CMK (cell line): Measurements from ENCODE around the gene GABARAPL2.

ENCODE experiments used
- DNase-seq: peaks from one replicate; pipeline ENCODE4 v3.0.0-alpha.2; 2010; ENCODE audit warnings: low read depth

Gene GABARAPL2

GRCh38 chr16:75555213-75555706 lies 10.9 kb upstream of the GABARAPL2 start:
- peak; percentile 77 for DNase-seq

- peak; percentile 65 for DNase-seq
Measured at GRCh38 chr16:75555707-75556430, 10.3 kb upstream of the GABARAPL2 start, which contains the start of gene TMEM231. TMEM231 (minus strand) TSS chr16:75556252; CDS start chr16:75556209, 43 bp downstream.

GRCh38 chr16:75556431-75556950 lies 9.7 kb upstream of the GABARAPL2 start:
- no peak for DNase-seq

- no peak for DNase-seq
Measured at GRCh38 chr16:75558846-75559401, 7.3 kb upstream of the GABARAPL2 start.

GRCh38 chr16:75559564-75560372 lies 6.4 kb upstream of the GABARAPL2 start:
- no peak for DNase-seq

- DNase-seq, result no peak
Measured at GRCh38 chr16:75565640-75566039, 539 bp upstream of the GABARAPL2 start.

GRCh38 chr16:75566758-75567255 lies 628 bp downstream of the GABARAPL2 start:
- no peak for DNase-seq

- DNase-seq, result no peak
Measured at GRCh38 chr16:75567911-75568310, 1.7 kb downstream of the GABARAPL2 start.

GRCh38 chr16:75570396-75571065 lies 4.4 kb downstream of the GABARAPL2 start:
- DNase-seq, result no peak

GRCh38 chr16:75572864-75573542 lies 6.8 kb downstream of the GABARAPL2 start:
- no peak for DNase-seq

- DNase-seq, result no peak
Measured at GRCh38 chr16:75573955-75574354, 7.8 kb downstream of the GABARAPL2 start.

GRCh38 chr16:75575958-75576357 lies 9.8 kb downstream of the GABARAPL2 start:
- DNase-seq, result no peak

GRCh38 chr16:75576384-75576811 lies 10.2 kb downstream of the GABARAPL2 start:
- no peak for DNase-seq

GRCh38 chr16:75578212-75578611 lies 12.0 kb downstream of the GABARAPL2 start:
- DNase-seq, result no peak

- DNase-seq, result no peak
Measured at GRCh38 chr16:75578725-75579124, 12.5 kb downstream of the GABARAPL2 start.

- no peak for DNase-seq
Measured at GRCh38 chr16:75579281-75579834, 13.2 kb downstream of the GABARAPL2 start.

GRCh38 chr16:75584108-75584507 lies 17.9 kb downstream of the GABARAPL2 start:
- no peak for DNase-seq

GRCh38 chr16:75588716-75589115 lies 22.5 kb downstream of the GABARAPL2 start:
- DNase-seq, result no peak

- DNase-seq, result no peak
Measured at GRCh38 chr16:75589306-75589705, 23.1 kb downstream of the GABARAPL2 start.

- no peak for DNase-seq
Measured at GRCh38 chr16:75590920-75591843, 25.0 kb downstream of the GABARAPL2 start.
